Muscle layer of colon (tissue), 2 donors: ENCODE data around the gene TEKT3.
A peak's percentile ranks its signal among the peaks of the same experiment; 100 is the strongest.

Source experiments
- H3K27ac ChIP-seq: one replicate; pipeline ENCODE4 v1.7.0; 2013; ENCODE audit warnings: low read depth, mild to moderate bottlenecking, low read length, moderate library complexity
- H3K27me3 ChIP-seq, 2 donors: one replicate each; pipeline ENCODE4 v1.7.0; 2013; ENCODE audit warnings: low read length in 2 of 2, mild to moderate bottlenecking in 2 of 2; ENCODE audit not compliant: insufficient read depth in 2 of 2, control insufficient read depth in 1 of 2
- H3K36me3 ChIP-seq: one replicate; pipeline ENCODE4 v1.7.0; 2013; ENCODE audit warnings: mild to moderate bottlenecking, low read length; ENCODE audit not compliant: insufficient read depth
- H3K4me1 ChIP-seq: one replicate; pipeline ENCODE4 v1.7.0; 2013; ENCODE audit warnings: mild to moderate bottlenecking, low read length; ENCODE audit not compliant: insufficient read depth
- H3K4me3 ChIP-seq, 2 donors: one replicate each; pipeline ENCODE4 v1.7.0; 2013; ENCODE audit warnings: low read length in 2 of 2, low read depth in 1 of 2, mild to moderate bottlenecking in 1 of 2, moderate library complexity in 1 of 2
- H3K9ac ChIP-seq: one replicate; pipeline ENCODE4 v1.7.0; 2013; ENCODE audit warnings: low read length
- H3K9me3 ChIP-seq: one replicate; pipeline ENCODE4 v1.7.0; 2013; ENCODE audit warnings: mild to moderate bottlenecking, low read length
- donor health status: abdominal sarcoma.
- donor health status: Adenocarcinoma of cecum.

TEKT3 gene

DNA sequence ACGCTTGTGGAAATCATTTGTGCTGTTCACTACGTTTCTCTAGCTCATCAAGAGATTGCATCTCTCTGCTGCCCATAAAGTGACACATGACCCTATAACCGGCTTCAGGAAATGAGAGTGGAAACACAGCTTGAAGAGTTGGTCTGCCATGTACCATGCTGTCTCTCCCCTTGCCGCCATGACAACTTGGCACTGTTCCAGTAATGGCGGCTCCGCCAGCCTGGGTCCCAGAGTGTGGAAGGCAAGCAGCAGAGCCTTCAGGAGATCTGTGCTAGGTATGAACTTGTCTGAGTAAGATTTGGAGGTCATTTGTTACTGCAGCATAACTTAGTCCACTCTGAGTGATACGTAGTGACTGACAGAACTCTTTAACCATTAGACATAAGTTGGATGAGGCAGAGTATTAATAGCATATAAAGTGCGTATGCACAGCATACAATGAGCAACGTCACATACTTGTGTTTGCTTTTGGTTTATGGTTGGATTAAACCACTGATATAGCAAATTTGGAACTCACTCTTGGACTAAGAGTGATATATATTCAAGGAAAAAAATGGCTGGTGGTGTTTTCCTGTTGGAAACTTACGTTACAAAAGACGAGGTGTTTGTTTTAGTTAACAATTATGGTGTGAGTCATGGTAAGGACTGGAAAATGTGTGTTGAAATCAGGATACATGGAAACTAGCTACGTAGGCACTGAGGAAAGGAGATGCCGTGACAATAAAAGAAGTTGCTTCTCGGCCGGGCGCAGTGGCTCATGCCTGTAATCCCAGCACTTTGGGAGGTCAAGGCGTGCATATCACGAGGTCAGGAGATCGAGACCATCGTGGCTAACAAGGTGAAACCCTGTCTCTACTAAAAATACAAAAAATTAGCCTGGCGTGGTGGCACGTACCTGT is 51.9 kb downstream of the TEKT3 start:
- Histone ChIP-seq H3K9ac (no peak overlapping the region), H3K4me3 (no peak overlapping the region), H3K4me1 (peaks cover 12% of the 10 kb centered on the region), H3K9me3 (no peaks in the 10 kb centered on the region), H3K27ac (no peak overlapping the region), H3K36me3 (no peaks in the 10 kb centered on the region), H3K27me3 (no peaks in the 10 kb centered on the region)

DNA sequence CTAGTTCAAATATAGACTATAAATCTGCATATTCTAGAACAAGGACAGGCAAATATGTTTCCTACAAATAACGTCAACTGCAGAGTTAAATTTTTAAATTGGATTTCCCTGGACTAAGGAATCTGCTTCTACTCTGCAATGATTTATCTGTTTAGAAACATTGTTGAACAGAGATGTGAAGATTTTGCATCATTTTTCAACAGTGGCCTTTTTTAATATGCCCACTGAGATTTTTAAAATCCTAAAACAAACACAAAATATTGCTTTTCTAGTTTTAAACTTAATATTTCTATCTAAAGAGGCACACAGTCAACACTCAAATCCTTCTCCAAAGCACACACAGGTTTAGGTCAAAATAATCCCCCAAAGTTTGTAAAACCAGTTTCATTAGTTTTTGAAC is 52.5 kb downstream of the TEKT3 start:
- H3K9me3 ChIP-seq: no peaks in the 10 kb centered on the region
- no peaks in the 10 kb centered on the region for H3K27me3 ChIP-seq
- H3K9ac ChIP-seq: no peak overlapping the region
- H3K4me3 ChIP-seq: no peak overlapping the region
- H3K4me1 ChIP-seq: peaks cover 12% of the 10 kb centered on the region
- H3K27ac ChIP-seq: no peak overlapping the region
- no peaks in the 10 kb centered on the region for H3K36me3 ChIP-seq

DNA sequence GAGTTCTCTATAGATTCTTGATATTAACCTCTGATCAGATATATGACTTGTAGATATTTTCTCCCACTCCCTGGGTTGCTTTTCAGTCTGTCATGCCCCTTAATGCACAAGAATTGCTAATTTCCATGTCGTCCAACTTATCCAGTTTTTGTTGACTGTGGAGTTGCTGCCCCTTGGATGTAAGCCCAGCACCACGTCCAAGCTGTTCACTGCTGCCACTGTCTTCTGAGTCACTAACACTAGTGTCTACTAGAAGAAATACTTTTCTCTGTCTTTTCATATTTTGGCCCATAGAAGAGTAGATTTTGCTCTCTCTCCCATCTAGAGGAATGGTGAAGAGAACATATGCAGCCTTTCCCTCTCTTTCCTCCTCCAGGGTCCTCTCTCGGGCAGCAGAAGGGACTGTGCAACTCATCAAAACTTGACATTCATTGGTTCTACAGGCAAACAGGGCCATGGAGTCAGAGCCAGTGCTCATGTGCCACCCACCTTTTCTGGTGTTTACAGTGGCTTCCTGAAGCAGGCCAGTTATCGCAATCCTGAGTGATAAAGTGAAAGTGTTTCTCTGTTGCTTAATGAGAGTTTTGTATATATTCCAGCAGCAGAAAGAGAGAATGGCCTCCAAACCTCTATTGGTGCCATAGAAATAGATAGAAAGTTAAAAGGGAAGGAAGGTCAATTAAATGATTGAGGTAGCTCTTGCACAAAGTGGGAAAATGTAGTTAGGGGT is 53.7 kb downstream of the TEKT3 start:
- Histone ChIP-seq H3K4me1 (peaks cover 12% of the 10 kb centered on the region), H3K9ac (no peak overlapping the region), H3K36me3 (no peaks in the 10 kb centered on the region), H3K27me3 (no peaks in the 10 kb centered on the region), H3K27ac (no peak overlapping the region), H3K9me3 (no peaks in the 10 kb centered on the region), H3K4me3 (peak overlapping the region in 1 of 2 donors; percentile 12)

DNA sequence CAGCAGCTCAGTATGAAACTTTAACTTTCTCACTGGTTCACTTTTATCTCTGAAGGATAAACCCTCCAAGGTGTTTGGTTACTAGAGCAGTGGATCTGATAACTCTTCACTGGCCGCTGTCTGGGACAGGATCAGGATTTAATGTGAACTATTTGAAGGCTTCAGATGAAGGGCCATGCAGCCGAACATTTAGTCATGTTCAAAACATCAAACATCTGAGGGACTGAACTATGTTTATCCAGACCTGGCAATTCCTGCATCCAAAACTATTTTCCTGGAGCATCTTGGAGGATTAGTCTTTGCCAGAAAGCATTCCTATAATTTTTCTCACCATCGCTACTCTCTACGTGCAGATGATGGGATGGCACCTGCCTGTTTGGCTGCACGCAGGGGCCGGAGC is 55.9 kb downstream of the TEKT3 start:
- H3K4me1 ChIP-seq: peaks cover 12% of the 10 kb centered on the region
- no peak overlapping the region for H3K4me3 ChIP-seq
- H3K27ac ChIP-seq: no peak overlapping the region
- H3K36me3 ChIP-seq: no peaks in the 10 kb centered on the region
- H3K9ac ChIP-seq: no peak overlapping the region
- no peaks in the 10 kb centered on the region for H3K27me3 ChIP-seq
- H3K9me3 ChIP-seq: no peaks in the 10 kb centered on the region

DNA sequence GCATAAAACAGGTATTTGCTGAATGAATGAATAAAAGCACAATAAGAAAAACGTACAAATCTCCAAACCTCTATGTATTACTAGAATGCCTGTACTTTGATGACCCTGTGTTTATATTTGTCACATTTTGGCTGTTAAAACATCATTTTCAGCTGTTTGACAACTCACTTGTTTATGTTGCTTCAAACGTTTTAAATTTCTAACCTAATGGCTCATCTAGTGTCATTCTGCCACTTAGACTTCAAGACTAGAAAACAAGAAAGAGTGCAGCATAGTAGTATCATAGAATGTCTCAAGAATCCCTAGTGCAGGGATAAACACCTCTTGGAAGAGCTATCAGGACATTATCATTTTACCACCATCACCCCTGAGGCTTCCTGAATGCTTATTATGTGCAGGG is 56.9 kb downstream of the TEKT3 start:
- H3K9me3 ChIP-seq: no peaks in the 10 kb centered on the region
- no peaks in the 10 kb centered on the region for H3K27me3 ChIP-seq
- peaks cover 12% of the 10 kb centered on the region for H3K4me1 ChIP-seq

DNA sequence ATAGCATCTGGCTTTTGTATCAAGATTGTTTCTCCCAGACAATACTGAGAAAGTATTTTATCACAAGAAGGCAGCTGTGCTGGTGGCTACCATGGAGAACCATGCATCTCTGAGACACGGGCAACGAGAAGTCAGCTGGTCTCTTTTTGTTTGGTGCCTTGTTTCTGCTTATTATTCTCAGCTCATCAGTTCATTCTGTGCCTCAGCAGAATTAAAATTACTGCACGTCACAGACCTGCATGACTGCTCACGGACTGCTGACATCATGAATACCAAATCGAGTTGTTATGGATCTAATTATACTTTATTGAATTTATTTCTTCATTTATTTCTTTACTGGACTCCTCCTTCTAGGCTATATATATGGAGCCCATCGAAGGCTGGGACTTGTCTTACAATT is 57.3 kb downstream of the TEKT3 start:
- H3K27me3 ChIP-seq: no peaks in the 10 kb centered on the region
- H3K4me3 ChIP-seq: no peak overlapping the region
- H3K36me3 ChIP-seq: no peaks in the 10 kb centered on the region
- no peaks in the 10 kb centered on the region for H3K9me3 ChIP-seq
- H3K9ac ChIP-seq: no peak overlapping the region
- peaks cover 12% of the 10 kb centered on the region for H3K4me1 ChIP-seq
- H3K27ac ChIP-seq: no peak overlapping the region

More for the DNA sequence above, 56.9 kb downstream of the TEKT3 start:
- Histone ChIP-seq H3K27ac (no peak overlapping the region), H3K9ac (no peak overlapping the region), H3K36me3 (no peaks in the 10 kb centered on the region), H3K4me3 (no peak overlapping the region)

DNA sequence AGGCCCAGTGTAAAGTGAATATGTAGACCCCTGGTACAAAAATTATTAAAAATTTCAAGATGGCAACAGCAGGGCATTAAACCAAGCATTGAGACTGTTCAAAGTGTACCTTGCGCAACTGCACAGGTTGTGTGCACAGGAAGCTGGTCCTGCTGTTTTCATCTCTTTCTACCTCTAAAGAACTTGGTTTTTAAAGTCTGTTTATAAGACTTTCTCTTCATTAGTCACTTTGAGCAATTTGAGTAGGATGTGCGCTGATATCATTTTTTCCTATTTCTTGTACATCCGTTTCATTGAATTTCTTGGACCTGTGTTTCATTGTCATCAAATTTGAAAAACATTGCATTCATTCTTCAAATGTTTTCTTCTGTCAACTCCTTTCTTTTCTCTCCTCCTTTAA is 59.5 kb downstream of the TEKT3 start:
- H3K36me3 ChIP-seq: no peaks in the 10 kb centered on the region
- H3K9me3 ChIP-seq: no peaks in the 10 kb centered on the region
- no peak overlapping the region for H3K27ac ChIP-seq
- H3K27me3 ChIP-seq: no peaks in the 10 kb centered on the region
- H3K9ac ChIP-seq: no peak overlapping the region
- H3K4me3 ChIP-seq: no peak overlapping the region
- no peaks in the 10 kb centered on the region for H3K4me1 ChIP-seq

DNA sequence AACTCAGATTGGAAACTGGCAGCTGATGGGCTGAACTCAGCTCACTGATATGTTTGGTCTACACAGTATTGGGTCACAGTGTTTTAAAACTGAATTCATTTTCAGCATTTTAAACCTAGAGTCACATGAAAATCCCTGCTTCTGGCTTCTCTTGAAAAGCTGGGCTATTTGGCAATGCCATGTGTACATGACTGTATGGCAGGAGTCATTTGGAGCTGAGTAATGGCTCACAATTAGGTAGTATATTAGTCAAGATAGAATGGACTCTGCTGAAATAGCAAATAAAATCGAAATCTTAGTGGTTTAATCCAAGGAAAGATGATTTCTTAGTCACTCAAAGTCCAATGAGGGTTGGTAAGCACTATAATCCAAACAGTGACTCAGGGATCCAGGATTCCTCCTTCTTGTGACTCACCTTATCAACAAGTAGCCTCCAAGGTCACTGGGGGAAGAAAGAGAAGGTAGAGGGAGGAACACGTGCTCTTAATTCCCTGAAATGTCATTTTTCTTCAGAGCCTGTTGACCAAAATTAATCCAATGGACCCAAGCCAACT is 62.4 kb downstream of the TEKT3 start:
- Histone ChIP-seq H3K9me3 (no peaks in the 10 kb centered on the region), H3K4me1 (no peaks in the 10 kb centered on the region), H3K4me3 (peak overlapping the region in 1 of 2 donors; percentile 4), H3K27ac (no peak overlapping the region), H3K36me3 (no peaks in the 10 kb centered on the region), H3K27me3 (no peaks in the 10 kb centered on the region), H3K9ac (no peak overlapping the region)

DNA sequence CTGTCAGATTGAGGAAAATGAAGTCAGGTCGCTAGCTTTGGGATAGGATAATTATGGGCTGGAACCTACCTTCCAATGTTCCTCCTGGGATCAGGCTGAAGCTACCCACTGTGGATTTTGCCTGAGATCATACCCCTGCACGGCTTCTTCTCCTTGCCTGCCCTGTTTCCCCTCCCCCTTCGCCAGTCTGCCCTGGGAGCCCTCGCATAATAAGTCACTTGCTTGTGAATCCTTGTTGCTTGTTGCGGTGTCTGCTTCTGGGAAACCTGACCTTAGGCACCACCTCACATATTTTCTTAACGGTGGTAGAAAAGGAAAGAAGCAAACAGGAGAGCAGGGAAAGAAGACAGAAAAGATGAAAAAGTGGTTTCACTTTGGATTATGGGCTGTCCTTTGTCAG is 63.0 kb downstream of the TEKT3 start:
- Histone ChIP-seq H3K27me3 (no peaks in the 10 kb centered on the region), H3K36me3 (no peaks in the 10 kb centered on the region), H3K9me3 (no peaks in the 10 kb centered on the region), H3K27ac (no peak overlapping the region), H3K9ac (no peak overlapping the region), H3K4me1 (peaks cover 6% of the 10 kb centered on the region), H3K4me3 (peak overlapping the region in 1 of 2 donors; percentile 4)

DNA sequence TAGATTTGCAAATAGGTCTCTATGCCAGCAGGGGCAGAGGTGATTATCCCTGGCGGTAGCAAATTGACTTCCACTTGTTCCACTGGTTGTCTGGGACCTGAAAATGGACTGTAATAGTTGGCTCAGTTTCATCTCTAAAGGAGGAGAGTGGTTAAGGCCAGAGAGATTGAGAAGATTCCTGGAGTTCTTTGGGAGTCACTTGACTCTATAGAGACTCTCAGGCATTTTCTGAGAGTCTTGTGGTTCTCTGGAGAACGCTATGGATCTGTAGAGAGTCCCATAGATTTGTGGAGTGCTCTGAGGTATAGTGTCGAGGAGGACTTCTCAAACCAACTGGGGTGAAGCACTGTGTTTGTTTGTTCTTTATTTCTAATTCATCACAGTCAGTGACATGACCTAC is 67.4 kb downstream of the TEKT3 start:
- no peak overlapping the region for H3K4me3 ChIP-seq
- no peak overlapping the region for H3K9ac ChIP-seq
- H3K9me3 ChIP-seq: no peaks in the 10 kb centered on the region
- no peaks in the 10 kb centered on the region for H3K36me3 ChIP-seq
- peaks cover 14% of the 10 kb centered on the region for H3K4me1 ChIP-seq
- no peak overlapping the region for H3K27ac ChIP-seq
- H3K27me3 ChIP-seq: no peaks in the 10 kb centered on the region

DNA sequence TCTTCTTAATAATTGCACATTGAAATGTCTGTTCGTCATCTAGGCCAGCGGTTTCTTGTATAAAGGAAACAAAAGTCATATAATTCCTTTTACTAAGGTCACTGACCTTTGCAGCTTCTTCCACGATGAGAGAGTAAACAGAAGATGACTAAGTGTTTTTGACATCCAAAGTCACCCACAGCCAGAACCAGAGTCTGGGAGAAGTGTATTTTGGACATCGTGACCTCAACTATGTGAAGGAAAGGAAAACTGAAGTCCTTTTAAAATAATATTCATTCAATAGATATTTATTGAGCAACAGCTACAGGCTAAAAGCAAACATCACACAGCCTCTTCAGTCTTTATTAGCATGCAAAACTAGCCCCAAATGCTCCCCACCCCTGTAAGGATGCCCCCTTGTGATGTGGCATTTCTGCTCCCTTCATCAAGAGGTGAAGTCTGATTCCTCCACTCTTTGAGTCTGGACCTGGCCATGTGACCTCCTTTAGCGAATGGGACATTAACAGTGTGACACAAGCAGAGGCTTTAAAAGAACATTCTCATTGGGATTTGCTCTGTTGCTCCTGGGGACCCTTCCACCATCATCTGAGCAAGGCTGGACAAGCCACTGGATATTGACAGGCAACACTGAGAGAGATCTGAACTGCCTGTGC is 68.1 kb downstream of the TEKT3 start:
- Histone ChIP-seq H3K9ac (no peak overlapping the region), H3K27ac (no peak overlapping the region), H3K27me3 (no peaks in the 10 kb centered on the region), H3K4me1 (peaks cover 14% of the 10 kb centered on the region), H3K9me3 (no peaks in the 10 kb centered on the region), H3K36me3 (no peaks in the 10 kb centered on the region), H3K4me3 (no peak overlapping the region)
